GM12878 (cell line): ENCODE measurements around the gene AGTPBP1. TPM values are rescaled to one million over a fixed set of nuclear protein-coding genes. Genes with fewer than 3 reads are reported as not detected.
"Not testable (repeated sequence)": the region's sequence is repeated elsewhere in the genome, so short reads cannot be mapped to it uniquely, and the experiment has no call there.

Experiments used
- ATAC-seq: fragments of 200-7000 bp; cut with Tn5 transposase; 3 replicates; pipeline ENCODE4 v1.9.1; 2020; ENCODE audit warnings: mild to moderate bottlenecking, moderate library complexity
- BruUV-seq: library from RNA; stranded (reverse); fragments of 400-500 nt; replicated peaks from 2 replicates; lab custom pipeline; 2021; lab: Mats Ljungman, UMichigan
- CTCF ChIA-PET: fragments of 300-600 bp; sonication (Branson Sonifier 250); formaldehyde crosslinking; extraction: SDS; loops from one replicate; lab custom pipeline; 2021; ENCODE audit warnings: inconsistent platforms; lab: Yijun Ruan, JAX
- POLR2A ChIA-PET: fragments of 350-600 bp; formaldehyde crosslinking; extraction: SDS; loops from one replicate; lab custom pipeline; 2021; ENCODE audit warnings: inconsistent platforms; lab: Charles Lee
- RAD21 ChIA-PET: fragments of 300-600 bp; sonication (Branson Sonifier 250); formaldehyde crosslinking; loops from one replicate; lab custom pipeline; 2023; ENCODE audit warnings: antibody characterized with exemption; ENCODE audit not compliant: unreplicated experiment; lab: Charles Lee
- SMC1A ChIA-PET: fragments of 300-600 bp; sonication (Branson Sonifier 250); formaldehyde crosslinking; loops from one replicate; lab custom pipeline; 2023; ENCODE audit not compliant: unreplicated experiment, uncharacterized antibody; lab: Charles Lee
- DNase-seq: peaks from one replicate; pipeline ENCODE4 v3.0.0-alpha.2; 2011; ENCODE audit warnings: low read depth, low spot score
- FAIRE-seq: peaks from 3 replicates; lab custom pipeline; 2011; peaks lifted over from hg19 to GRCh38; lab: Jason Lieb, UNC
- H2AFZ ChIP-seq: 2 replicates; pipeline ENCODE4 v1.6.0; 2011; ENCODE audit warnings: low read depth, low read length, control low read depth; ENCODE audit not compliant: control insufficient read depth
- H3K27ac ChIP-seq: 2 replicates; pipeline ENCODE4 v1.5.1; 2011; ENCODE audit warnings: control low read depth; ENCODE audit not compliant: control insufficient read depth, insufficient read depth
- H3K27me3 ChIP-seq, 2 experiments: replicated peaks in 1 of 2; 2 replicates each; pipeline versions ENCODE4 v1.6.0 to v1.6.1; 2011; ENCODE audit warnings: low read length in 1 of 2; ENCODE audit not compliant: control insufficient read depth in 2 of 2, insufficient read depth in 2 of 2
- H3K36me3 ChIP-seq, 2 experiments: 2 replicates each; pipeline ENCODE4 v1.5.1; 2011; ENCODE audit warnings: low read length in 1 of 2; ENCODE audit not compliant: control insufficient read depth in 2 of 2, insufficient read depth in 2 of 2
- H3K4me1 ChIP-seq: 2 replicates; pipeline ENCODE4 v1.6.1; 2011; ENCODE audit warnings: mild to moderate bottlenecking, low read length, moderate library complexity, mixed read lengths; ENCODE audit not compliant: control insufficient read depth, insufficient read depth
- H3K4me2 ChIP-seq: 2 replicates; pipeline ENCODE4 v1.6.0; 2011; ENCODE audit warnings: control low read depth; ENCODE audit not compliant: control insufficient read depth, insufficient read depth
- H3K4me3 ChIP-seq: fragments of 200-600 bp; sonication (generic); 2 replicates; pipeline ENCODE4 v1.5.1; 2016
- H3K79me2 ChIP-seq: 2 replicates; pipeline ENCODE4 v1.6.0; 2011; ENCODE audit warnings: low read length; ENCODE audit not compliant: control insufficient read depth, insufficient read depth
- H3K9ac ChIP-seq: 2 replicates; pipeline ENCODE4 v1.8.0; 2011; ENCODE audit warnings: low read length, control low read depth, mixed read lengths; ENCODE audit not compliant: control insufficient read depth, insufficient read depth
- H3K9me3 ChIP-seq: replicated peaks from 3 replicates; pipeline ENCODE4 v1.5.1; 2011; ENCODE audit warnings: mild to moderate bottlenecking, low read length; ENCODE audit not compliant: control insufficient read depth, insufficient read depth
- H4K20me1 ChIP-seq: 2 replicates; pipeline ENCODE4 v1.6.0; 2011; ENCODE audit not compliant: control insufficient read depth, insufficient read depth
- WGBS: methylation state at CpG from one replicate; pipeline ENCODE4 v1.1.6; 2016; ENCODE audit warnings: low lambda C conversion rate; ENCODE audit not compliant: insufficient replicate concordance, insufficient coverage; ENCODE audit errors: missing lambda C conversion rate; 5-methylcytosine and 5-hydroxymethylcytosine counted together
- in situ Hi-C: fragments of 300-500 bp; cut with MboI; formaldehyde crosslinking; loops from 9 replicates; pipeline ENCODE4 v1.14.3; 2018; ENCODE audit warnings: mixed read lengths
- intact Hi-C: fragments of 100-400 bp; cut with micrococcal nuclease; formaldehyde crosslinking; loops from one replicate; pipeline ENCODE4 v1.14.2; 2022; ENCODE audit not compliant: unreplicated experiment
- polyA plus RNA-seq, 11 experiments: library from polyadenylated mRNA; depleted of rRNA in 4 of 11; unstranded in 6 of 11; stranded (reverse) in 5 of 11; fragments of >200 nt; fragmentation: Nextera tagmentation in 4 of 11; fragmentation: Illumina TruSeq in 1 of 11; extraction: Ambion mirVana in 4 of 11; extraction: Trizol in 1 of 11; gene quantifications; 1 replicate in 1 of 11; 2 replicates in 10 of 11; pipeline versions ENCODE4 v1.2.1 to v1.2.3, GENCODE V29; 2011 to 2016; ENCODE audit warnings: inconsistent platforms in 2 of 11, missing spikeins in 2 of 11, low read depth in 1 of 11
- total RNA-seq, 4 experiments: library from RNA; depleted of rRNA in 3 of 4; stranded (reverse); fragments of >200 nt in 3 of 4; fragmentation: Illumina TruSeq in 1 of 4; extraction: Trizol in 1 of 4; gene quantifications; 2 replicates each; pipeline versions ENCODE4 v1.2.1 to v1.2.3, GENCODE V29; 2013 to 2021

The AGTPBP1 gene
- total and polyA plus RNA-seq, 10 of the 15 experiments (the other 5 are each of a cell fraction or from before 2014, with no cell fraction given): 6.1 to 35.2 (median 20.0) TPM

GRCh38 chr9:85757716-85758115 lies 16.0 kb upstream of the AGTPBP1 start:
- FAIRE-seq, CTCF ChIA-PET, H3K4me3 ChIP-seq, POLR2A ChIA-PET, H3K36me3 ChIP-seq, H2AFZ ChIP-seq, H3K9ac ChIP-seq, H3K27ac ChIP-seq, BruUV-seq, RAD21 ChIA-PET, H3K4me1 ChIP-seq, SMC1A ChIA-PET, in situ Hi-C loops, DNase-seq, H3K4me2 ChIP-seq, H4K20me1 ChIP-seq, H3K27me3 ChIP-seq, H3K79me2 ChIP-seq, H3K9me3 ChIP-seq, ATAC-seq, intact Hi-C loops: not testable (repeated sequence)
- 95% methylated on average over 2 of the region's 2 CpGs for WGBS

- RAD21 ChIA-PET, H3K4me3 ChIP-seq, H3K27me3 ChIP-seq, DNase-seq, SMC1A ChIA-PET, intact Hi-C loops, FAIRE-seq, H3K4me2 ChIP-seq, POLR2A ChIA-PET, BruUV-seq, CTCF ChIA-PET, H3K79me2 ChIP-seq, in situ Hi-C loops, H3K9me3 ChIP-seq, H4K20me1 ChIP-seq, ATAC-seq, H3K27ac ChIP-seq, H2AFZ ChIP-seq, H3K36me3 ChIP-seq, H3K4me1 ChIP-seq, H3K9ac ChIP-seq: not testable (repeated sequence)
- whole genome bisulfite sequencing: 7% methylated on average over 1 of the region's 1 CpG
Measured at GRCh38 chr9:85756216-85756615, 14.5 kb upstream of the AGTPBP1 start.
